SK-N-SH (cell line): ENCODE measurements around the gene LRIG1. TPM values are rescaled to one million over a fixed set of nuclear protein-coding genes. Genes with fewer than 3 reads are reported as not detected.

Source experiments
- CTCF ChIA-PET: fragments of 300-600, 350-600 bp; formaldehyde crosslinking; extraction: SDS; loops from one replicate; lab custom pipeline; 2021; lab: Yijun Ruan, JAX
- POLR2A ChIA-PET: fragments of 350-600 bp; sonication (Branson Sonifier 250); formaldehyde crosslinking; extraction: SDS; loops from one replicate; lab custom pipeline; 2020; ENCODE audit warnings: antibody characterized with exemption, inconsistent platforms; lab: Yijun Ruan, JAX
- DNase-seq: peaks from one replicate; pipeline ENCODE4 v3.0.0; 2012
- H2AFZ ChIP-seq: fragments of 200-600 bp; sonication (generic); 2 replicates; pipeline ENCODE4 v1.8.1; 2016; ENCODE audit warnings: antibody characterized with exemption, mild to moderate bottlenecking, low read depth
- H3F3A ChIP-seq: fragments of 200-600 bp; sonication (generic); replicated peaks from 2 replicates; pipeline ENCODE3; 2016; ENCODE audit warnings: antibody characterized with exemption, mild to moderate bottlenecking; ENCODE audit not compliant: insufficient read depth
- H3K27ac ChIP-seq, 2 experiments: fragments of 200-500 bp in 1 of 2; fragments of 200-600 bp in 1 of 2; sonication (Bioruptor generic) in 1 of 2; sonication (generic), shearing (Covaris generic) in 1 of 2; 2 replicates each; pipeline versions ENCODE4 v1.5.1 to v1.6.1; 2014 to 2016; ENCODE audit warnings: low read depth in 2 of 2, inconsistent platforms in 1 of 2, low read length in 1 of 2, mild to moderate bottlenecking in 1 of 2, mixed read lengths in 1 of 2
- H3K27me3 ChIP-seq: fragments of 200-600 bp; sonication (generic), shearing (Covaris generic); 2 replicates; pipeline ENCODE4 v1.6.1; 2016; ENCODE audit warnings: mixed run types; ENCODE audit not compliant: insufficient read depth
- H3K36me3 ChIP-seq, 2 experiments: fragments of 200-500 bp in 1 of 2; fragments of 200-600 bp in 1 of 2; sonication (Bioruptor generic) in 1 of 2; sonication (generic) in 1 of 2; replicated peaks in 1 of 2; 2 replicates each; pipeline versions ENCODE3 to v1.5.1; 2014 to 2016; ENCODE audit warnings: low read length in 1 of 2, mild to moderate bottlenecking in 1 of 2; ENCODE audit not compliant: insufficient read depth in 2 of 2, control insufficient read depth in 1 of 2
- H3K4me1 ChIP-seq, 2 experiments: fragments of 200-500 bp in 1 of 2; fragments of 200-600 bp in 1 of 2; sonication (Bioruptor generic) in 1 of 2; sonication (generic), shearing (Covaris generic) in 1 of 2; 2 replicates each; pipeline versions ENCODE4 v1.5.1 to v1.6.1; 2014 to 2016; ENCODE audit warnings: low read depth in 1 of 2, low read length in 1 of 2, mixed run types in 1 of 2; ENCODE audit not compliant: insufficient read depth in 2 of 2, control insufficient read depth in 1 of 2
- H3K4me2 ChIP-seq: fragments of 200-600 bp; sonication (generic), shearing (Covaris generic); 2 replicates; pipeline ENCODE4 v1.6.1; 2017; ENCODE audit warnings: mixed run types
- H3K4me3 ChIP-seq, 2 experiments: fragments of 200-500 bp in 1 of 2; fragments of 200-600 bp in 1 of 2; sonication (Bioruptor generic) in 1 of 2; sonication (generic), shearing (Covaris generic) in 1 of 2; 2 replicates each; pipeline versions ENCODE4 v1.5.1 to v1.8.1; 2014 to 2016; ENCODE audit warnings: low read depth in 2 of 2, inconsistent platforms in 1 of 2, low read length in 1 of 2, mild to moderate bottlenecking in 1 of 2, mixed read lengths in 1 of 2, moderate library complexity in 1 of 2
- H3K79me2 ChIP-seq: fragments of 200-600 bp; sonication (generic); 2 replicates; pipeline ENCODE4 v1.8.1; 2017; ENCODE audit warnings: mild to moderate bottlenecking; ENCODE audit not compliant: insufficient read depth
- H3K9ac ChIP-seq: fragments of 200-600 bp; sonication (generic); 2 replicates; pipeline ENCODE4 v1.6.1; 2017; ENCODE audit warnings: mixed run types
- H3K9me2 ChIP-seq: fragments of 200-600 bp; sonication (generic); 2 replicates; pipeline ENCODE4 v1.6.1; 2017; ENCODE audit warnings: mixed run types
- H3K9me3 ChIP-seq: fragments of 200-600 bp; sonication (generic); 2 replicates; pipeline ENCODE4 v1.6.1; 2017; ENCODE audit warnings: mixed run types, mild to moderate bottlenecking, moderate library complexity
- H4K20me1 ChIP-seq: fragments of 200-600 bp; sonication (generic); 2 replicates; pipeline ENCODE4 v1.6.1; 2017; ENCODE audit warnings: mild to moderate bottlenecking, mixed run types; ENCODE audit not compliant: insufficient read depth
- CHD2 ChIP-seq: fragments of 150-350 bp; IDR thresholded peaks from 2 replicates; pipeline ENCODE4 v1.6.1; 2018; ENCODE audit warnings: low read length; ENCODE audit not compliant: partially characterized antibody
- CTCF ChIP-seq: fragments of 200-600 bp; sonication (generic); IDR thresholded peaks from 2 replicates; pipeline ENCODE4 v1.6.1; 2017; ENCODE audit warnings: antibody characterized with exemption, mild to moderate bottlenecking, moderate library complexity
- FOXM1 ChIP-seq: IDR thresholded peaks from 2 replicates; pipeline ENCODE4 v1.4.0; 2012; ENCODE audit warnings: low read depth, mild to moderate bottlenecking
- GABPA ChIP-seq: IDR thresholded peaks from 2 replicates; pipeline ENCODE4 v1.4.0; 2012; ENCODE audit warnings: low read depth, mild to moderate bottlenecking
- GATA2 ChIP-seq: sonication (generic); formaldehyde crosslinking; IDR thresholded peaks from 2 replicates; pipeline ENCODE4 v1.5.0; 2020; ENCODE audit warnings: mild to moderate bottlenecking, missing genetic modification reagents
- MAX ChIP-seq: IDR thresholded peaks from 2 replicates; pipeline ENCODE4 v1.4.0; 2012; ENCODE audit warnings: low read depth
- MEF2A ChIP-seq: IDR thresholded peaks from 2 replicates; pipeline ENCODE4 v1.4.0; 2012; ENCODE audit warnings: low read depth, borderline replicate concordance
- NFIC ChIP-seq: IDR thresholded peaks from 2 replicates; pipeline ENCODE4 v1.4.0; 2012; ENCODE audit warnings: borderline replicate concordance
- NRF1 ChIP-seq: IDR thresholded peaks from 2 replicates; pipeline ENCODE4 v1.6.1; 2012; ENCODE audit warnings: low read depth, mild to moderate bottlenecking, low read length
- PBX3 ChIP-seq: IDR thresholded peaks from 2 replicates; pipeline ENCODE4; 2012
- RAD21 ChIP-seq: IDR thresholded peaks from 2 replicates; pipeline ENCODE4 v1.6.1; 2012; ENCODE audit warnings: mild to moderate bottlenecking, low read length
- RCOR1 ChIP-seq: fragments of 150-350 bp; IDR thresholded peaks from 2 replicates; pipeline ENCODE4 v1.6.1; 2017; ENCODE audit warnings: antibody characterized with exemption, low read length
- REST ChIP-seq: IDR thresholded peaks from 2 replicates; pipeline ENCODE4 v1.6.1; 2012; ENCODE audit warnings: mild to moderate bottlenecking, low read depth, low read length, moderate library complexity
- RFX5 ChIP-seq: IDR thresholded peaks from 2 replicates; pipeline ENCODE4 v1.6.1; 2012; ENCODE audit warnings: mild to moderate bottlenecking, improper control_type of control experiment, low read length
- RXRA ChIP-seq: IDR thresholded peaks from 2 replicates; pipeline ENCODE4 v1.4.0; 2012; ENCODE audit warnings: low read depth, mild to moderate bottlenecking, borderline replicate concordance
- SIN3A ChIP-seq: IDR thresholded peaks from 2 replicates; pipeline ENCODE4 v1.6.1; 2012; ENCODE audit warnings: low read depth, mild to moderate bottlenecking, low read length, moderate library complexity, borderline replicate concordance
- TAF1 ChIP-seq: IDR thresholded peaks from 2 replicates; pipeline ENCODE4 v1.6.1; 2012; ENCODE audit warnings: low read depth, mild to moderate bottlenecking, low read length, moderate library complexity, borderline replicate concordance
- ZBTB33 ChIP-seq: IDR thresholded peaks from 2 replicates; pipeline ENCODE4 v1.4.0; 2012; ENCODE audit warnings: low read depth, borderline replicate concordance
- WGBS: methylation state at CpG from one replicate; pipeline ENCODE4 v1.1.6; 2017; ENCODE audit warnings: low lambda C conversion rate; 5-methylcytosine and 5-hydroxymethylcytosine counted together
- polyA plus RNA-seq, 3 experiments: library from polyadenylated mRNA; depleted of rRNA; stranded (reverse); fragments of >200 nt; gene quantifications; 2 replicates each; pipeline ENCODE4 v1.2.3, GENCODE V29; 2012

LRIG1 gene
- polyA plus RNA-seq, 1 of the 3 experiments (the other 2 are of a cell fraction): 1.7 TPM

- WGBS: 88% methylated on average over 6 of the region's 6 CpGs
- H3K4me1 ChIP-seq: peaks cover 0 to 3% of the 10 kb centered on the region in 2 experiments; a peak in 1 of 4 replicates
These were observed 5.3 kb upstream of the LRIG1 start for GRCh38 chr3:66506154-66506553.

More at GRCh38 chr3:66506154-66506553, 5.3 kb upstream of the LRIG1 start:
- H2AFZ ChIP-seq: no peak overlapping the region
- H3K4me2 ChIP-seq: no peak overlapping the region
- TF ChIP-seq NFIC (no peak), RCOR1 (no peak), MAX (no peak), TAF1 (no peak), RFX5 (no peak), RXRA (no peak), CTCF (no peak), CHD2 (no peak), SIN3A (no peak), RAD21 (no peak), REST (no peak), NRF1 (no peak), ZBTB33 (no peak), GATA2 (no peak), FOXM1 (no peak), PBX3 (no peak), GABPA (no peak), MEF2A (no peak)
- ChIA-PET POLR2A (no interaction called here), CTCF (interaction anchor here (2.7 kb wide), 1 partner anchor 98 kb away, joined by 7 read pairs; no protein-coding TSS in a partner anchor)
- no peaks in the 10 kb centered on the region for H3K79me2 ChIP-seq
- peaks cover 27% of the 10 kb centered on the region for H3K27me3 ChIP-seq
- H3K36me3 ChIP-seq: no peaks in the 10 kb centered on the region
- no peak overlapping the region for H3K27ac ChIP-seq
- H3K9ac ChIP-seq: no peak overlapping the region
- H4K20me1 ChIP-seq: no peaks in the 10 kb centered on the region
- no peak overlapping the region for H3K4me3 ChIP-seq
- H3K9me2 ChIP-seq: no peaks in the 10 kb centered on the region
- no peaks in the 10 kb centered on the region for H3F3A ChIP-seq
- DNase-seq: no peak
- no peaks in the 10 kb centered on the region for H3K9me3 ChIP-seq
